GM15510 (cell line): Measurements from ENCODE around the gene KRTAP10-11.

Experiments
- POLR2A ChIP-seq: IDR thresholded peaks from 3 replicates; pipeline ENCODE4 v1.6.1; 2011; ENCODE audit warnings: borderline replicate concordance; ENCODE audit not compliant: insufficient read length; ENCODE audit errors: extremely low read depth

Gene KRTAP10-11

DNA sequence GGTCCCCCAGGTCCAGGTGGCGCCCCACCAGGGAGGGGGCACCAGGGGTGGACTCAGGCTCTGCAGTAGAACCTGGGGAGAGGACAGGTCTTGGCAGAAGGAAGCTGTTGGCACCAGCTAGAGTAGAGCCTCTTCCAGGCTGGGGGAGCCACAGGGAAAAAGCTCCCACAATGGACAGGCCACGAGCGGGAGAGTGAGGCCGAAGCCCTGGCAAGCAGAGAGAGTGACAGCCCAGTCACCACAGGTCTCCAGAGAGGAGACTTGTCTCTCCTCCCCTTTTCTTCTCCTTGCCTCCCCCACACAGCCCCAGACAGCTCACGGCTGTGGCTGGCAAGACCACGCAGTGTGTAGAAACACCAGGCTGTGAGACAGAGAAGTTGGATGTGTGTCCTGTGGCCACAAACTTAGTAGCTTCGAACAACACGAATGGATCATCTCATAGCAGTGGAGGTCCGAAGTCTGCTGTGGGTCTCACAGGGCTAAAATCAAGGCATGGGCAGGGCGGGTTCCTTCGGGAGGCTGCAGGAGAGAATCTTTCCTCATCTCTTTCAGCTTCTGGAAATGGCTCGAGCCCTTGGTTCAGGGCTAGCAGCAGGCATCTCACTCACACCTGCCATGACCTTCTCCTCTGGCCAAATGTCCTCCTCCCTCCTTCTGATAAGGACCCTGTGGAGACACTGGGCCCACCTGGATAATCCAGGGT is 4.9 kb downstream of the KRTAP10-11 start:
- no peak for TF ChIP-seq POLR2A

DNA sequence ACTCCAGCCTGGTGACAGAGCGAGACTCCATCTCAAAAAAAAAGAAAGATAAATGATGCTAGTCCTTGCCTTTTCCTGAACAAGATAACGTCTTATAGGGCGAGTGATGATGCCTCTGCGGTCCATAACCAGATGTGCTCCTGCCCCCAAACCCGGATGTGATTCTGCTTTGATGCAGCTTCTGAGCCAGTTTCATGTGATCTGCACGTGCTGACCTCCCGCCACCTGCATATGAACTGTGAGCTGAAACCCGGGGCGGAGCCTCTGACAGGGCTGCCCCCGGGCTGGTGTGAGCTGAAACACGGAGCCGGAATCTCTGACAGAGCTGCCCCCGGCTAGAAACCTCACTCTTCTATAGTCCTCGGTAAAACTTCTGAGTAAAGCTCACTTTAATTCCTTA is 6.9 kb downstream of the KRTAP10-11 start:
- TF ChIP-seq POLR2A, result no peak

DNA sequence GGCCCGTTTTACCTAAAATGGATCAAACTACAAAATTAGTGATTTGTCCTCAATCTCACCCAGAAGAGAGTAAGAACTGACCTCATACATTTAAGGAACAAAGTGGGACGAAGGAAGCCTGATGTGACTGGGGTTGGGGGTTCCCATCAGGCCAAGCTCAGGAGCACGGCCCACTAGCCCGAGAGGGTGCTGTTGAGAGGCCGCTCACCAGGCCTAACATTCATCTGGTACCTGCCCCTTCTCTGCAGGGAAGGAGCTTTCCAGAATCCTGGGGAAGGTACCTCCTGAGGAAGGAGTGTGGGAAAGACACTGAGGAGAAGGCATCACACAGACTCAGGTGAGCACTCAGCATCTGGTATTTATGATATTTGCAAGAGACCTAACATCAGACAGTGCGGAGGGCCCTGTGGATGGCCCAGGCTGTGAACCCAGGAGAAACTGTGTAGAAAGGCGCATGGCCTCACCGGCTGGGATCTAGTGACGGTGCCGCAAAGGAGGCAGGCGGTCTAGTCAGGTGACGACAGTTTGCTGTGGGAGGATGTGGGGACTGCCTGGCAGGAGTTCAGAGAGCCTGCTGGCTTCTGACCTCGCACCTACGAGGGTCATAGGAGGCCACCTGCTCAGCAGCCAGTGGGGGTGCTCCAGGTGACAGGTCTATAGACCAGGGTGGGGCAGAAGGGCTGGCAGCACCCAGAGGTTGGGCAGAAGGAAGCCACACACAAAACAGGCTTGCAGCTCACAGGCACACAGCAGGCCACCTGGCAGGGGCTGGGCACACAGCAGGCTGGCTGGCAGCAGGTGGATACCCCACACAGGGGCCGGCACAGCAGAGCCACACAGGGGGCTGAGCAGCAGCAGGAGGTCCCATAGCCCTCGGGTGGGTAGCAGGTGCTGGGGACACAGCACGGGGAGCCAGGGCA is 7.7 kb downstream of the KRTAP10-11 start:
- no peak for TF ChIP-seq POLR2A

DNA sequence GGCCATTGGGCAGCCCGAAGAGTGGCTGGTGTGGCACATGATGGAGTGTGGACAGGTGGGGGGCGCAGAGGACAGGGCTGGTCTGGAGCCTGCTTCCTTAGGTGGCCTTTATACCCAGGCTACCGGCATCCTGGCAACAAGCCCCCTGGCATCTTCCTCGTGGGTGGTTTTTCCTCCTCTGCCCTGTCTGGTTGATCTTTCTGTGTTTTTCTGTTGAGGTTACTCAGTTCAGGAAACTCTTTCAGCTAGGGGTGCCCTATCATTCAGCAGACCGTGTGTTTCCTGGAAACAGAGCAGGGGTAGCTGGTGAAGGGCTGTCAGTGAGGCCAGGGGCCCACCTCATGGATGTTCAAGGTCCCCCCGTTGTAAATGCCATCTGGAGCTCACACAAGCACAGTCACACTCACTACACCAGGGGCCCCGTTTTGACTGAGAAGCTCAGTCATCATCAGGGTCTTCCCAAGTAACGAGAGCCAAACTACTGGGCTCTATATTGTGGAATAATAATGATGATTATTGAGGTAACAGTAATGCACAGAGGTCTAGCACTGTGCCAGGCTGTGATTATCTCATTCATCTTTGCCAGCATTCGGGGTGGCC is 8.5 kb downstream of the KRTAP10-11 start, which contains the start of gene KRTAP12-4:
KRTAP12-4 (minus strand) TSS at position 84 of the 600 bp plus-strand sequence; CDS start at position 39, 45 bp downstream.
- no peak for TF ChIP-seq POLR2A

DNA sequence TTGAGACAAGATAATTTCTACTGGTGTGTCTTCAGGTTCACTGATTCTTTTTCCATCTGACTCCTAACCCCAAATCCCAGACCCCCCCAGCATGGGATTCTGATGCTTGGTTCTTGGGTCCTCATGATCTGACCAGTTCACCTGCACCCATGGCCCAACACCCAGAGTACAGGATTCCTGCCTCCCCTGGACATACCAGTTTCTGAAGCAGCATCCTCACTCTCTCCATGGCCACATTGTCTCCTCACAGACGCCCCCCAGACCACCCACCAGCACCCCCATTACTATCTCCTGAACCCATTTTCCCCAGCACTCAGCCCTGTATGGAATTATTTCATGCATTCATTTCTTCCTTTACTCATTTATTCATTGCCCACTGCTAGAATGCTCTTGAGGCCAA is 10.7 kb downstream of the KRTAP10-11 start:
- TF ChIP-seq POLR2A, result no peak

DNA sequence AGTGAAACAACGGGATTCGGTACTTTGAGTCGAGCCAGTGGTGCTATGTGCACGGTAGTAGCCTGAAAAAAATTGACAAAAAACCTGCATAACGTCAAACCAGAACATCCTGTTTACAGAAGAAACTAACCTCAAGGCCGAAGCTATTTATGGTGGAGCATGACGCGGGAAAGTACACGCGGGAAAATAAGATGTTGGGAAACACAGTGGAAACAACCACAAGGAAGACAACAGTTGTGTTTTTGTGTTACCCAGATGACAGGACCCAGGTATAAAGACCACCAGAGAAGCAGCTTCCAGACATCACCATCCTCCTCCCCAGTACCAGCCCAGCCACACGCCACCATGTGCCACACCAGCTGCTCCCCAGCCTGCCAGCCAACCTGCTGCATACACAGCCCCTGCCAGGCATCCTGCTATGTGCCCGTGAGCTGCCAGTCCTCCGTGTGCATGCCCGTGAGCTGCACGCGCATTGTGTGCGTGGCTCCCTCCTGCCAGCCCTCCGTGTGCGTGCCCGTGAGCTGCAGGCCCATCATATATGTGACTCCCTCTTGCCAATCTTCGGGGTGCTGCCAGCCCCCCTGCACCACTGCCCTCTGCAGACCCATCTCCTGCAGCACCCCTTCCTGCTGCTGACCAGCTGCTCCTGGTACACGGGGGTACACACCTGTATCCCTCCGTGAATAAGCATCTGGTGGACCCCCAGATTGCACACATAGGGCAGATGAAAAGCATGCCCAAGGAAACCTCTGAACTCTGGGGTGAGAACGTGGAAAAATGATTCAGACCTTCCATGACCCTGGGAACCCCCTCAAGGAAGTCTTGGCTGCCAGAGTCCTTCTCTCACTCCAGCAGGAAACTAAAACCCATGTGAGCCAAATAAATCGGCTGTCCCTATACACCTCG is 11.7 kb downstream of the KRTAP10-11 start, which contains the start of gene KRTAP12-3:
KRTAP12-3 (plus strand) TSS at position 298 of the 906 bp plus-strand sequence; CDS start at position 346, 48 bp downstream.
- no peak for TF ChIP-seq POLR2A

DNA sequence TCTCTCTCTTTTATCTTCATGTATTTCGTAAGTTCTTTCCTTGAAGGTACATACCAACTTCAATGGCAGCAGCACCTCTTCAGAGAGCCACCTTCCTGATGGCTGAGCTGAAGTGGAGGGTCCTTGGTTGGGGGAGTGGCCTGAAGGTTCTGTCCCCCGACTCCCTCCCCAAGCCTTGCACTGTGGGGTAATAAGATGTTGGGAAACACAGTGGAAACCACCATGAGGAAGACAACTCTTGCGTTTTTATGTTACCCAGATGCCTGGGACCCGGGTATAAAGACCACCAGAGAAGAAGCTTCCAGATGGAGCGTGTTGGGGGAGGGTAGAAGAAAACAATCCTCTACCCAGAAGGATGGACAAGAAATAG is 12.3 kb downstream of the KRTAP10-11 start:
- no peak for TF ChIP-seq POLR2A

DNA sequence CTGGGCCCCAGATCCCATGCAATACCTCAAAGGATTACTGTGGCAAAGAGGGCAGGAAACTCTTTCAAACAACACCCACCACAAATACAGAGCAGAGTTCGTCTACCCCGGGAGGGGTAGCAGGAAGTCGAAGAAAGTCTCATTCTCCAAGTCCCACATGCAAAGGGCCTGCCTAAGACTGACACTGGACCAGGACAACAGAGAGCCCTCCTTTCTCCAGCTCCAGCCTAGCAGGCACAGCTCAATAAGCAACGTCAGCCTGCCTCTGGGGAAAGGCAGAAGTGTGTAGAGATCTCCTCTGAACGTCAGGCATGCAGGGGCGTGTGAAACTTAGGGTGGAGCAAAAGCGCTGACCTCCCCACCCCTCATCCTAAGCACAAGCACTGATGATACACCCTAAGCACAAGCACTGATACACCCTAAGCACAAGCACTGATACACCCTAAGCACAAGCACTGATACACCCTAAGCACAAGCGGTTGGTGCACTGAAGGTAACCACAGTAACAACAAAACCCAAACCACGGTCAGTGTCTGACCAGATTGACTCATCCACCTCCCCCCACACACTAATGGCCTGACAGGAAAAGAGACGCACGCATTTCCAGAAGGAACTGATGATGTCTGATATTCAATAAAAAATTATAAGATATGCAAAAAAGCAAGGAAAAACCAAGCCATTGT is 12.8 kb downstream of the KRTAP10-11 start:
- no peak for TF ChIP-seq POLR2A

DNA sequence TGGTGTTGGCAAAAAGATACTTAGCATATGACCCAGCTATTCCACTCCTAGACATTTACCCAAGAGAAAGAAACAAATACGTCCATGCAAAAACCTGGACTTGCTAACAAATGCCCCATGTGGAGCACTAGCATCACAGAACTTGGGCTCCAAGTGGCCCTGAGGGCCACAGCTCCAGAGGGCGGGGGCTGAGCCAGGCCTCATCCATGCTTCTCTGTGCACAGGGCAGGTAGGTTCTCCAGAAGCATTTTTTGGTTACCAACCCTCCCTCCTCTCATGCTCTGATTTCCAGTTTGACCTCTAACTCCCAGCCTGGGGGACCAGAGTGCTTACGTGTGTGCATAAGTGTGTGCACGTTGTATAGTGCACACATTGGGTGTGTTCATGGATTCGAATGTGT is 18.5 kb downstream of the KRTAP10-11 start:
- no peak for TF ChIP-seq POLR2A

DNA sequence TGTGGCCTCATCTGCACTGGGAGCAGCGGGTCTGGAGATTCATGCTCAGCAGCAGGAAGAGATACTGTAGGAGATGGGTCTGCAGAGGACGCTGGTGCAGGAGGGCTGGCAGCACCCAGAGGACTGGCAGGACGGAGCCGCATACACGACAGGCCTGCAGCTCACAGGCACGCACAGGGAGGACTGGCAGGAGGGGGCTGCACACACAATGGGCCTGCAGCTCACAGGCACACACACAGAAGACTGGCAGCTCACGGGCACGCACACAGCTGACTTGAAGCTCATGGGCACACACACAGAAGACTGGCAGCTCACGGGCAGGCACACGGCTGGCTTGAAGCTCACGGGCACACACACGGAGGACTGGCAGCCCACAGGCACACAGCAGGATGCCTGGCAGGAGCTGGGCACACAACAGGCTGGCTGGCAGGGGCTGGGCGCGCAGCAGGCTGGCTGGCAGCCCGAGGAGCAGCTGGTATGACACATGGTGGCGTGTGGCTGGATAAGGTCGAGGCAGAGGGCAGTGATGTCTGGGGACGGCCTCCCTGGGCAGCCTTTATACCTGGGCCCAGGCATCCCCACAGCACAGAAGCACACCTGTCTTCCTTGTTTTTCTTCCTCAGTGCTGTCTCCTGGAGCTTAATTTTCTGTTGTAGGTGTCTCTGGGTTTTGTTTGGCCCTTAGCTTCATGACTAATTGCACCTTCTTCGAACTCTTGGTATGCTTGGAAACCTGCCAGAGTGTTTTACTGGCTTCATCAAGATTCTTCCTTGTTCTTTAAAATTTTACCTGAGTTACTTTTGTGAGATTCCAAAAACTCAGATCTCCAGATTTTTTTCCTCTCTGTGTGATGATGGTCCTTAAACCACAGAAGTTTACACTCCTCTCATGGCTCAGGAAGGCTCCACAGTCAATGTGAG is 20.4 kb downstream of the KRTAP10-11 start, which contains the start of gene KRTAP12-2:
KRTAP12-2 (minus strand) TSS at position 527 of the 920 bp plus-strand sequence; CDS start at position 486, 41 bp downstream.
- no peak for TF ChIP-seq POLR2A

DNA sequence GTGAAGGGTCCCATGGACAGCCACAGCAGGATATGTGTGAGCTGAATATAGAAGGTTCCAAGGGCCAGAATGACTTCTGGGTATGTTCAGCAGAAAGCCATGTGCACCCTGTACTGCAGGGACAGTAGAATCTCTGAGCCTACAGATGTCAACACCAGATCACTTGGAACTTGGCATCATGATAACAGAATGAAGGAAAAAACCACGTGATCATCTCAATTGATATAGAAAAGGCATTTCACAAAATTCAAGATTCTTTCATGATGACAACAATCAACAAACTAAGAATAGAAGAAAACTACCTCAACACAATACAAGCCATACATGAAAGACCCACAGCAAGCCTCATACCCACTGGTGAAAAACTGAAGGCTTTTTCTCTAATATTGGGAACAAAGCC is 21.4 kb downstream of the KRTAP10-11 start:
- TF ChIP-seq POLR2A, result no peak

DNA sequence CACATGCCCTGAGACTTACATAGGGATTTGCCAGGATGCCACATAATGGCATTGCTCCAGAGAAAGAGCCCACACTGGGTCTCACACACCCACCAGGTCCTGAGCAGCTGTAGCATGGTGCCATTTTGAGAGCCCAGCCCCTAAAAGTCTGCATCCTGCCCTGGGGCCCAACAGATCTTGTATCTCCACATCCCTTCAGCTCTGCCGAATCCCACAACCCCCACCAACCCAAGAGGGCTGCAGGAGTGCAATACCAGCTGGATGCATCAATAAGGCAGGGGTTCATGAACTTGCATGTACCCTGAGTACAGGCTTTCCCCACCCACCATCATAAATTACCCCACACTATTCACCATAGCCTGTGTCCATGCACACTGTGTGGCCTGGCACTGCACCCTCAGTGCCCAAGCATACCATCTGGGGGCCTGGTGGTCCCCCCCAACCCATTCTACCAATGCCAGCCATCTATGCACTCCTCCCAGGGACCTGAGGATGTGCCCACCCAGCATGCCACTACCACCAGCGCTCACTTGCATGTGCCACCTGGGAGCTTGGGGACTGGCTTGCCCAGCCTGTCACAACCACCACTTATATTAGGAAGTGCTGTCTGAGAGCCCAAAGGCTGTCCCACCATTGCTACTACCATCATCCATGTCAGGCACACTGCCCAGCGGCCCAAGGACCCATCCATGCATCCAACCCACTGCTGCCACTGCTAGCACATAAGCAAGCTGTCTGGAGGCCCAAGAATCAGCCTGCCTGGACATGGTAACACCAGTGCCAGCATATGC is 24.6 kb downstream of the KRTAP10-11 start:
- TF ChIP-seq POLR2A, result no peak

DNA sequence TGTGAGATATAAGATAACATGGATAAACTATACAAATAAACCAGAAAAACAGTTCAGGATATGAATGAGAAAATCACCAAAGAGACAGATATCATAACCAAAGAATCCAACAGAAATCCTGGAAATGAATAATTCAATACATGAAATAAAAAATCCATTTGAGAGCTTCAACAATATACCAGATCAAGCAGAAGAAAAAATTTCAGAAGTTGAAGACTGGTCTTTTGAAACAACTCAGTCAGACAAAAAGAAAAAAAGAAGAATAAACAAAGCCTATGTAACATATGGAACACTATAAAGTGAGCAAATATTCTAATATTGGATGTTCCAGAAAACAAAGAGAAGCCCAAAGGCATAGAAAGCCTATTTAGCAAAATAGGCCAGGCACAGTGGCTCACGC is 25.7 kb downstream of the KRTAP10-11 start:
- no peak for TF ChIP-seq POLR2A
